Activated T-helper 2 cell treated with anti-CD3 and anti-CD28 coated beads, Interferon-gamma antibody, Interleukin-2, Interleukin-4, amounts not matched to agents 10 μg/mL and 5 μg/mL and 100 μg/mL, durations not matched to agents 14 hours and 24 hours and 36 hours (primary cell): Measurements from ENCODE around the gene PCBP3. TPM values are rescaled to one million over a fixed set of nuclear protein-coding genes. Genes with fewer than 3 reads are reported as not detected.
"Not testable (repeated sequence)": the region's sequence is repeated elsewhere in the genome, so short reads cannot be mapped to it uniquely, and the experiment has no call there.

Experiments
- DNase-seq: peaks from one replicate; pipeline ENCODE4 v3.0.0; 2021; ENCODE audit warnings: low spot score
- H3K27ac Mint-ChIP-seq: one replicate; pipeline ENCODE4 v1.8.0; 2021; ENCODE audit warnings: mixed read lengths
- H3K27me3 Mint-ChIP-seq: one replicate; pipeline ENCODE4 v1.8.0; 2021; ENCODE audit warnings: low read depth, mixed read lengths
- H3K36me3 Mint-ChIP-seq: one replicate; pipeline ENCODE4 v1.8.0; 2021; ENCODE audit warnings: low read depth, mixed read lengths
- H3K4me1 Mint-ChIP-seq: one replicate; pipeline ENCODE4 v1.8.0; 2021; ENCODE audit warnings: low read depth, mixed read lengths
- H3K4me3 Mint-ChIP-seq: one replicate; pipeline ENCODE4 v1.8.0; 2021; ENCODE audit warnings: low read depth, mild to moderate bottlenecking, moderate library complexity, mixed read lengths
- H3K9me3 Mint-ChIP-seq: one replicate; pipeline ENCODE4 v1.8.0; 2021; ENCODE audit warnings: mixed read lengths
- intact Hi-C: fragments of 100-400 bp; cut with micrococcal nuclease; formaldehyde crosslinking; loops from one replicate; pipeline ENCODE4 v1.15.1; 2023
- total RNA-seq: library from RNA; stranded (reverse); gene quantifications from 2 replicates; pipeline ENCODE4 v1.2.3, GENCODE V29; 2022

The PCBP3 gene
- total RNA-seq, 1 donor from 2014 or later: 6.9 TPM

- Mint-ChIP-seq H3K36me3 (no peaks in the 10 kb centered on the region), H3K27ac (no peak overlapping the region), H3K4me1 (peaks cover 22% of the 10 kb centered on the region), H3K27me3 (peaks cover 4% of the 10 kb centered on the region), H3K9me3 (no peaks in the 10 kb centered on the region), H3K4me3 (no peak overlapping the region)
- DNase-seq: no peak
- intact Hi-C loops: loop anchor here (10.0 kb wide), 1 partner anchor 64 kb away; no protein-coding TSS in a partner anchor
Observed at GRCh38 chr21:45719177-45719802, 75.8 kb downstream of the PCBP3 start.

- intact Hi-C loops, H3K27ac Mint-ChIP-seq, H3K27me3 Mint-ChIP-seq, DNase-seq, H3K36me3 Mint-ChIP-seq, H3K9me3 Mint-ChIP-seq, H3K4me3 Mint-ChIP-seq: not testable (repeated sequence)
- H3K4me1 Mint-ChIP-seq: peaks cover 23% of the 10 kb centered on the region
Observed at GRCh38 chr21:45720204-45720603, 76.7 kb downstream of the PCBP3 start.

GRCh38 chr21:45721671-45722070, 78.1 kb downstream of the PCBP3 start:
- no peak for DNase-seq
- Mint-ChIP-seq H3K9me3 (no peaks in the 10 kb centered on the region), H3K27me3 (peaks cover 4% of the 10 kb centered on the region), H3K4me1 (peaks cover 23% of the 10 kb centered on the region), H3K36me3 (no peaks in the 10 kb centered on the region), H3K4me3 (no peak overlapping the region), H3K27ac (no peak overlapping the region)
- intact Hi-C loops: no loop called here

GRCh38 chr21:45723049-45723958, 79.8 kb downstream of the PCBP3 start:
- Mint-ChIP-seq H3K4me1 (peaks cover 17% of the 10 kb centered on the region), H3K9me3 (no peaks in the 10 kb centered on the region), H3K27me3 (peaks cover 3% of the 10 kb centered on the region), H3K27ac (no peak overlapping the region), H3K36me3 (no peaks in the 10 kb centered on the region), H3K4me3 (no peak overlapping the region)
- DNase-seq: no peak
- intact Hi-C loops: no loop called here

GRCh38 chr21:45724345-45724961, 80.9 kb downstream of the PCBP3 start:
- Mint-ChIP-seq H3K27ac (no peak overlapping the region), H3K4me1 (peaks cover 10% of the 10 kb centered on the region), H3K36me3 (no peaks in the 10 kb centered on the region), H3K27me3 (peaks cover 2% of the 10 kb centered on the region), H3K9me3 (no peaks in the 10 kb centered on the region), H3K4me3 (no peak overlapping the region)
- DNase-seq: no peak
- intact Hi-C loops: no loop called here

- H3K4me3 Mint-ChIP-seq: no peak overlapping the region
- DNase-seq: no peak
- H3K4me1 Mint-ChIP-seq: peaks cover 10% of the 10 kb centered on the region
- no peaks in the 10 kb centered on the region for H3K9me3 Mint-ChIP-seq
- H3K27ac Mint-ChIP-seq: no peak overlapping the region
- no peaks in the 10 kb centered on the region for H3K36me3 Mint-ChIP-seq
- intact Hi-C loops: no loop called here
- H3K27me3 Mint-ChIP-seq: peaks cover 4% of the 10 kb centered on the region
Observed at GRCh38 chr21:45724994-45725843, 81.7 kb downstream of the PCBP3 start.

- intact Hi-C loops: no loop called here
- Mint-ChIP-seq H3K4me3 (no peak overlapping the region), H3K36me3 (no peaks in the 10 kb centered on the region)
Observed at GRCh38 chr21:45725844-45726200, 82.3 kb downstream of the PCBP3 start.

GRCh38 chr21:45726438-45726837, 82.9 kb downstream of the PCBP3 start:
- no peak for DNase-seq
- Mint-ChIP-seq H3K27ac (no peak overlapping the region), H3K4me3 (no peak overlapping the region), H3K36me3 (no peaks in the 10 kb centered on the region), H3K27me3 (peaks cover 4% of the 10 kb centered on the region), H3K4me1 (peaks cover 10% of the 10 kb centered on the region), H3K9me3 (no peaks in the 10 kb centered on the region)
- intact Hi-C loops: no loop called here

More at GRCh38 chr21:45725844-45726200, 82.3 kb downstream of the PCBP3 start:
- no peak for DNase-seq
- H3K4me1 Mint-ChIP-seq: peaks cover 10% of the 10 kb centered on the region
- no peak overlapping the region for H3K27ac Mint-ChIP-seq
- H3K9me3 Mint-ChIP-seq: no peaks in the 10 kb centered on the region
- peaks cover 4% of the 10 kb centered on the region for H3K27me3 Mint-ChIP-seq

- peaks cover 4% of the 10 kb centered on the region for H3K27me3 Mint-ChIP-seq
- no peaks in the 10 kb centered on the region for H3K36me3 Mint-ChIP-seq
- no peak overlapping the region for H3K27ac Mint-ChIP-seq
- intact Hi-C loops: no loop called here
- no peak for DNase-seq
- H3K9me3 Mint-ChIP-seq: no peaks in the 10 kb centered on the region
- peaks cover 10% of the 10 kb centered on the region for H3K4me1 Mint-ChIP-seq
- H3K4me3 Mint-ChIP-seq: no peak overlapping the region
Observed at GRCh38 chr21:45727390-45727789, 83.9 kb downstream of the PCBP3 start.

GRCh38 chr21:45735259-45736000, 91.9 kb downstream of the PCBP3 start:
- H3K27ac Mint-ChIP-seq: no peak overlapping the region

GRCh38 chr21:45736042-45736689, 92.6 kb downstream of the PCBP3 start:
- no peak overlapping the region for H3K27ac Mint-ChIP-seq
- no peak overlapping the region for H3K4me3 Mint-ChIP-seq
- no peaks in the 10 kb centered on the region for H3K9me3 Mint-ChIP-seq
- H3K36me3 Mint-ChIP-seq: no peaks in the 10 kb centered on the region
- no peaks in the 10 kb centered on the region for H3K27me3 Mint-ChIP-seq
- DNase-seq: no peak
- H3K4me1 Mint-ChIP-seq: no peaks in the 10 kb centered on the region
- intact Hi-C loops: no loop called here

More at GRCh38 chr21:45735259-45736000, 91.9 kb downstream of the PCBP3 start:
- Mint-ChIP-seq H3K4me1 (no peaks in the 10 kb centered on the region), H3K4me3 (no peak overlapping the region), H3K36me3 (no peaks in the 10 kb centered on the region), H3K27me3 (no peaks in the 10 kb centered on the region), H3K9me3 (no peaks in the 10 kb centered on the region)
- no peak for DNase-seq
- intact Hi-C loops: no loop called here
